DMS53 treated with DMSO at 0.1 percent for 48 hours (cell line): ENCODE results near the gene DIPK1A.

Experiments used
- DNase-seq: peaks from one replicate; lab custom pipeline; 2025; ENCODE audit not compliant: unreplicated experiment; lab: John Stamatoyannopoulos, UW

DIPK1A gene

DNA sequence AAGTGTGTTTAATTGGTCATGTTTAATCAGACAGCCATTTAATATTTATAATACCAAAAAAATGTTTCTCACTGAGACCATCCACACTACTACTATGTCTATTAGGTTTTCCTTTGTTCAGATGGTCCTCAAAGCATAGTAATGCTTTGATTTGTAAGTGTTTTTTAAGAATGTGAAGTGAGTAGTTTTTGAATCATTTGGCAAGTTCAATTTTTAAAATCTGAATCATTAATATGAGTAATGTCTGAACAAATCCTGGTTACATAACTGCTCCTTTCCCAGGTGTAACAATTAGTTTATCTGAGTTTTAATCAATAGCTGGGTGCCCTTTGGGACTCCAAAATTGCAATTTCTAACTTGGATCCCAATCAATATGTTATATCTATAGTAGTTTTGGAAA, 152.9 kb downstream of the DIPK1A start:
- DNase-seq = no peak

DNA sequence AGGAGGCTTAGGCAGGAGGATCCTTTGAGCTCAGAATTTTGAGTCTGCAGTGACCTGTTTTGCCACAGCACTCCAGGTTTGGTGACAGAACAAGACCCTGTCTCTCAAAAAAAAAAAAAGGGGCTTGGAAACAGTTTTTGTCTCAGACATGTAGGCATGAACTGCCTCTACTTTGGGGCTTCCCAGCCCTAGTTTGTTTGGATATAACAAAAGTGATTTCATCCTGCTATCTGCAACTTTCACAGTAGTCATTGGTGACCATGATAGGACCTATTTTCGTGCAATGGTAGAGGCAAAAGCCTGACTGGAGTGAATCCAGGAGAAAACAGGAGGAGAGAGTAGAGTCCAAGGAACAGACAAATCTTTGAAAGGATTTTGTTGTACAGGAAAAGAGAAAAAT, 156.0 kb downstream of the DIPK1A start:
- no peak for DNase-seq

DNA sequence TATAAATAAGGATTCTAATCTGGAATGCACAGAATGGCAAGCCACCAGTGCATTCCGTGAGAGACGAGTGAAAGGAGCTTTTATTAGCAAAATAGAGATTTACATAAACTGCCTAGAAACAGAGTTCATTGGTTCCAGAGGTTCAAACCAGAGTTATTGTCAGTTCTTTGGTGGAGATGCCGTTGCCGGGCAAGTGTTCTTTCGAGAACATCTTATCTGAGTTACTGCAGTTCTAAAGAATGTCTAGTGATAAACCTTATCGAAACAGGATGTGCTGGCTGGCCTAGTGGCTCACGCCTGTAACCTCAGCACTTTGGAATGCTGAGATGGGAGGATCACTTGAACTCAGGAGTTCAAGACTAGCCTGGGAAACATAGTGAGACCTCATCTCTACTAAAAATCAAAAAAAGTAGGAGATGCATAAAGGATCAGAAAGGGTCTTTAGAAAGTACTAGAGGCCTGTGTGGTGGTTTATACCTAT, 156.5 kb downstream of the DIPK1A start:
- DNase-seq = no peak

DNA sequence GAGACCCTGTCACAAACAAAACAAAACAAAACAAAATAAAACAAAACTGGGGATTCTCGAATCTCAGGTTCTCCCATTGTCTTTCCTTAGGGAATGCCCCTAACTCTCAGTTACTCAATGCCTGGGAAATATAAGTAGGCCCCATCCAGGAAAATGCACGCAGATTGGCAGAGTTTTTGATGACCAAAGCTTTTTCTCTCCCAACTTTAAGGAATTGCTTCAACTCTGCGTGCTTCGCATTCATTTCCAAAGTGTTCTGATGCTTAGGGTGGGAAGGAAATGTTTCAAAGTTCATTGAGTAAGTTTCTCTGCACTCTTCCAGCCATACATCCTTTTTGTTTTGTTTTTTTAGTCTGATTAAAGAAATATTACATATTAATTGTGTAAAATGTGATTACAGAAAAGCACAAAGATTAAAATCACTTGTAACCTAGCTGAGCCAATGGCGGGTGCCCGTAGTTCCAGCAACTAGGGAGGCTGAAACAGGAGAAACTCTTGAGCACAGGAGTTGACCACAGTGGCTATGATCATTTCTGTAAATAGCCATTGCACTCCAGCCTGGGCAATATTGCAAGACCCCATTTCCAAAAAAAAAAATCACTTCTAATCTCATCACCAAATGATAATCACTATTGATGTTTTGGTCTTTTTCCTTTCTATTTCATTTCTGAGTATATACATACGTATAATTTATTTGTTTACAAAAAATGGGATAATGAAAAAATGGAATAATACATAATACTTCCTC, 157.9 kb downstream of the DIPK1A start:
- DNase-seq = no peak

DNA sequence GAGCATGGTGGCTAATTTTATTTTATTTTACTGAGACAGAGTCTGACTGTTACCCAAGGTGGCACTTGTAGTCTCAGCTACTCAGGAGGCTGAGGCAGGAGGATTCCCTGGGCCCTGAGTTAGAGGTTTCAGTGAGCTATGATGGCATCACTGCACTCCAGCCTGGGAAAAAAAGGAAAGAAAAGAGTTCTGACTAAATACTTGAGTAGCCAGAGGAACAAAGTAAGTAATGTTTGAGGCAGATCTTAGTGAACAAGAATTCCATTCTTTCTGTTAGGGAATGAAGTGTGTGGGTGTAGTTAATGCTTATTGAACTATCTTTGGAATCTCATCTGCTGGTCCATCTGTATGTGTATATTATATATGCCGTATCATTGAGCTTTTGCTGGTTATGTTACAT, 163.3 kb downstream of the DIPK1A start:
- DNase-seq = no peak

DNA sequence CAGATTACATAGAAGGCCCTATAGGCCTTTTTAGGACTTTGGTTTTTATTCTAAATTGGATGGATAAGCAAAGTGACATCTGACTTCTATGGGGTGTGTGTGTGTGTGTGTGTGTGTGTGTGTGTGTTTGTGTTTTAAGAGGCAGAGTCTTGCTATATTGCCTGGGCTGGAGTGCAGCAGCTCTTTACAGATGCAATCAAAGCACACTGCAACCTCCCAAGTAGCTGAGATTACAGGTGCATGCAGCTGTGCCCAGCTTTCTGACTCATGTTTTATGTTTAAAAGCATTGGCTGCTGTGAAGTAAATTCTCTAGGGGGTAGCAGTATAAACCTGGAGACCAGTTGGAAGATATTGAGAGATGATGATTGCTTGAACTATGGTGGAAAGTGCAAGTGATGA, 164.0 kb downstream of the DIPK1A start:
- DNase-seq = no peak

DNA sequence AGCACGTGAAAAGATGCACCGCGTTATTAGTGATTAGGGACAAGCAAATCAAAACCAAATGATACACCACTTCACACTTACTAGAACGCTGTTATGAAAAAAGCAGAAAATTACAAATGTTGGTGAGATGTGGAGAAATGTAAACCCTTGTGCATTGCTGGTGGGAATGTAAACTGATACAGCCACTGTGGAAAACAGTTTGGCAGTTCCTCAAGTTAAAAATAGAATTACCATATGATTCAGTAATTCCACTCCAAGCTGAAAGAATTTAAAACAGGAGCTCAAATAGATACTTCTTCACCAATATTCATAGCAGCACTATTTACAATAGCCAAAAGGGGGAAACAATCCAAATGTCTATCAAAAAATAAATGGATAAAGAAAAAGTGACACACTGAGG, 166.1 kb downstream of the DIPK1A start:
- DNase-seq = no peak

DNA sequence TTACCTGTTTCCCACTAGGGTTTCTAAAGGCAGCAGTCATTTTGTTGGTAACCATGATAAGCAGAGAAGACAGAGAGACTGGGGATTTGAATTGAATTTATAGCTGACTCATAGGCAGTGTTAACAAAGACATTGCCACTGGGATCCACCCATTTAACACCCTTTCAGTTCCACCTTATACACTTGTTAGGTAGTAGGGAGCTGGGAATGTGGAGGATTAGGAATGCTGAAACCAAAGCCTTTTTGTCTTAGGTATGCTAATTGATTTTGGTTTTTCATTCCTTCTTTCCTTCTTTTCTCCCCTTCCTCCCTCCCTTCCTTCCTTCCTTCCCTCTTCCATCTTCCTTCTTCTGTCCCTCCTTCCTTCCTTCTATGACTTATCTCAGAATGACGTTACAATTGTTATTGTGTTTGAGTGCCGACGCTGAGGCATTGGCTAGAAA, 168.9 kb downstream of the DIPK1A start:
- no peak for DNase-seq
